Psoas muscle (tissue), 8 donors: Measurements from ENCODE around the gene RAB3IL1. TPM values are rescaled to one million over a fixed set of nuclear protein-coding genes. Genes with fewer than 3 reads are reported as not detected.

ENCODE experiments used
- ATAC-seq, 4 donors: fragments of 200-7000 bp; cut with Tn5 transposase; one replicate each; pipeline ENCODE4 v1.9.1; 2020; ENCODE audit warnings: moderate library complexity in 3 of 4, mild to moderate bottlenecking in 2 of 4
- DNase-seq, 2 donors: peaks; one replicate each; pipeline ENCODE4 v3.0.0-alpha.2; 2020
- H3K27ac ChIP-seq: fragments of 200-600 bp; one replicate; pipeline ENCODE4 v1.8.0; 2022
- H3K27me3 ChIP-seq, 3 donors: fragments of 200-600 bp in 1 of 3; one replicate each; pipeline versions ENCODE4 v1.6.1 to v1.8.0; 2013 to 2022; ENCODE audit warnings: low read length in 2 of 3, mild to moderate bottlenecking in 2 of 3, moderate library complexity in 1 of 3; ENCODE audit not compliant: insufficient read depth in 3 of 3
- H3K36me3 ChIP-seq, 2 donors: fragments of 200-600 bp in 1 of 2; one replicate each; pipeline versions ENCODE4 v1.6.1 to v1.8.0; 2013 to 2022; ENCODE audit warnings: low read depth in 1 of 2, mild to moderate bottlenecking in 1 of 2, moderate library complexity in 1 of 2; ENCODE audit not compliant: insufficient read depth in 1 of 2
- H3K4me1 ChIP-seq: fragments of 200-600 bp; one replicate; pipeline ENCODE4 v1.8.0; 2022
- H3K4me3 ChIP-seq: fragments of 200-600 bp; one replicate; pipeline ENCODE4 v1.8.0; 2022; ENCODE audit warnings: mild to moderate bottlenecking
- H3K9me3 ChIP-seq: fragments of 200-600 bp; one replicate; pipeline ENCODE4 v1.8.0; 2022
- WGBS, 3 donors: extraction: QIAGEN DNeasy Blood & Tissue Kit; methylation state at CpG; one replicate each; pipeline versions ENCODE4 v1.1.6 to v1.1.7; 2013; 5-methylcytosine and 5-hydroxymethylcytosine counted together
- intact Hi-C, 2 donors: fragments of 100-400 bp; cut with DNase I; formaldehyde crosslinking; loops; one replicate each; pipeline versions ENCODE4 v1.11.0 to v1.14.2; 2022
- polyA plus RNA-seq, 3 donors: library from polyadenylated mRNA; stranded (reverse); fragments of 200-250 nt; gene quantifications; one replicate each; pipeline ENCODE4 v1.2.3, GENCODE V29; 2013
- total RNA-seq, 4 donors: library from RNA; stranded (reverse); fragmentation: NEBNext Ultra II Directional in 2 of 4; extraction: Animal tissue kit (Norgen Biotek cat#: 25700) in 2 of 4; gene quantifications; one replicate each; pipeline versions ENCODE4 v1.2.1 to v1.2.4, GENCODE V29; 2021 to 2023
- TF ChIP-seq, protein P1 (sequence below): fragments of 200-600 bp; IDR thresholded peaks from one replicate; pipeline ENCODE4 v1.8.0; 2022; ENCODE audit warnings: antibody characterized with exemption
- donor health status: healthy with polysubstance abuse.
- donor health status: DM: no; HTN: no; CAD: no; lungs with moderate emphysema.
- donor health status: Bipolar disorder and iron deficiency.
- donor health status: healthy.
- donor health status: DM: yes; HTN: yes; CAD: no.
- donor health status: DM: no; HTN: no; CAD: no.
- donor health status: DM: no; HTN: no; CAD: no.
- donor health status: DM: yes; HTN: yes; CAD: no.

RAB3IL1 gene
- total and polyA plus RNA-seq, 7 donors = 1.7 to 5.9 (median 4.9) TPM

DNA sequence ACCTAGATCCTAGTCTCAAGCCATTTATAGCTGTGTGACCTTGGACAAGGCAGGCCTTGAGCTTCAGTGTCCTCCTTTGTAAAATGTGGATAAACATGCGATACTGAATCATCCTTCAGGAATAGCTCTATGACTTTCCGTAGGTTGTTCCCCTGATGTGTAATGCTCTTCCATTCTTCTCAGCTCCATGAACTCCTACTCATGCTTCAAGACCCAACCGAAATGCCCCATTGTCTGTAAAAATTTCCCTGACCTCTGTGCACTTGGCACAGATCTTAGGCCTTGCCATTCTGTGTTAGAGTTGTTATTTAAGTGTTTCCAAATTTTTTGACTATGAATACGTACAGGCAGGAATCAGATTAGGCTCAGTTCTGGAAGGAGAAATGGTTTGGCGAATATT lies 29.5 kb upstream of the RAB3IL1 start:
- no peak overlapping the region for H3K4me3 ChIP-seq
- H3K27ac ChIP-seq = no peak overlapping the region
- TF ChIP-seq, protein P1, sequence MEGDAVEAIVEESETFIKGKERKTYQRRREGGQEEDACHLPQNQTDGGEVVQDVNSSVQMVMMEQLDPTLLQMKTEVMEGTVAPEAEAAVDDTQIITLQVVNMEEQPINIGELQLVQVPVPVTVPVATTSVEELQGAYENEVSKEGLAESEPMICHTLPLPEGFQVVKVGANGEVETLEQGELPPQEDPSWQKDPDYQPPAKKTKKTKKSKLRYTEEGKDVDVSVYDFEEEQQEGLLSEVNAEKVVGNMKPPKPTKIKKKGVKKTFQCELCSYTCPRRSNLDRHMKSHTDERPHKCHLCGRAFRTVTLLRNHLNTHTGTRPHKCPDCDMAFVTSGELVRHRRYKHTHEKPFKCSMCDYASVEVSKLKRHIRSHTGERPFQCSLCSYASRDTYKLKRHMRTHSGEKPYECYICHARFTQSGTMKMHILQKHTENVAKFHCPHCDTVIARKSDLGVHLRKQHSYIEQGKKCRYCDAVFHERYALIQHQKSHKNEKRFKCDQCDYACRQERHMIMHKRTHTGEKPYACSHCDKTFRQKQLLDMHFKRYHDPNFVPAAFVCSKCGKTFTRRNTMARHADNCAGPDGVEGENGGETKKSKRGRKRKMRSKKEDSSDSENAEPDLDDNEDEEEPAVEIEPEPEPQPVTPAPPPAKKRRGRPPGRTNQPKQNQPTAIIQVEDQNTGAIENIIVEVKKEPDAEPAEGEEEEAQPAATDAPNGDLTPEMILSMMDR = no peak
- no peak for DNase-seq
- 91 to 96% (median 93%) methylated on average over 5 of the region's 5 CpGs for WGBS, 3 donors
- H3K27me3 ChIP-seq = no peaks in the 10 kb centered on the region
- intact Hi-C loops = loop anchor here (1.0 to 2.0 kb wide), 5 partner anchors 48 to 150 kb away; no protein-coding TSS in a partner anchor
- H3K4me1 ChIP-seq = no peaks in the 10 kb centered on the region
- H3K9me3 ChIP-seq = no peaks in the 10 kb centered on the region
- no peaks in the 10 kb centered on the region for H3K36me3 ChIP-seq
- ATAC-seq = no peak

DNA sequence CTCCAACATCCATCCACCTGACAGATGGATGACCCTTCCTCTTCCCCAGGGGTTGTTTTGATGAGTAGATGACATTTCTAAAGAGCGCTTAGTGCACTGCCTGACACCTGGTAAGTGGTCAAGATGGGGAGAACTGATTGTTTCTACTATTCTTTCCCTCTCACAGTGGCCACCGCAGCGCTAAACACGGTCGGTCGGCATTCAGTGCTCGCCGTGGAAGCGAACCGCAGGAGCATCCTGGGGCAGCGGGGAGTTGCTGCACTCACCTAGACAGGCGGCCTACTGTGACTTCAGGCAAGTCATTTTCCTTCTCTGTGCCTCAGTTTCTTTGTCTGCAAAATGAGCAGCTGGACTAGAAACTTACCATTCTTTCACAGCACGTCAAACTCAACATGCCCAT lies 27.8 kb upstream of the RAB3IL1 start:
- Histone ChIP-seq H3K4me3 (no peak overlapping the region), H3K36me3 (no peaks in the 10 kb centered on the region), H3K4me1 (no peaks in the 10 kb centered on the region), H3K27ac (no peak overlapping the region), H3K9me3 (no peaks in the 10 kb centered on the region), H3K27me3 (no peaks in the 10 kb centered on the region)
- WGBS, 3 donors = 90 to 92% (median 92%) methylated on average over 13 of the region's 13 CpGs
- ATAC-seq (no peak), DNase-seq (no peak)
- intact Hi-C loops = no loop called here
- TF ChIP-seq, protein P1 = no peak

DNA sequence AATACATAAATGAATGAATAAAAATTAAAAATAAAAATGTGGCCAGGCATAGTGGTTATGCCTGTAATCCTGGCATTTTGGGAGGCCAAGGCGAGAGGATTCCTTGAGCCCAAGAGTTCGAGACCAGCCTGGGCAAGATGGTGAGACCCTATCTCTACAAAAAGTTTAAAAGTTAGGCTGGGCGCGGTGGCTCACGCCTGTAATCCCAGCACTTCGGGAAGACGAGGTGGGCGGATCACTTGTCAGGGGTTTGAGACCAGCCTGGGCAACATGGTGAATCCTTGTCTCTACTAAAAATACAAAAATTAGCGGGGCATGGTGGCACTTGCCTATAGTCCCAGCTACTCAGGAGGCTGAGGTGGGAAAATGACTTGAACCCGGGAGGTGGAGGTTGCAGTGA lies 23.1 kb upstream of the RAB3IL1 start:
- WGBS, 3 donors = 85 to 95% (median 92%) methylated on average over 10 of the region's 10 CpGs
- no peak for ATAC-seq
- no peak for DNase-seq
- Histone ChIP-seq H3K4me3 (no peak overlapping the region), H3K4me1 (no peaks in the 10 kb centered on the region), H3K36me3 (no peaks in the 10 kb centered on the region), H3K27ac (no peak overlapping the region), H3K27me3 (peaks cover 0 to 2% (median 0%) of the 10 kb centered on the region in 3 donors), H3K9me3 (peaks cover 10% of the 10 kb centered on the region)
- TF ChIP-seq, protein P1 = no peak
- intact Hi-C loops = no loop called here

DNA sequence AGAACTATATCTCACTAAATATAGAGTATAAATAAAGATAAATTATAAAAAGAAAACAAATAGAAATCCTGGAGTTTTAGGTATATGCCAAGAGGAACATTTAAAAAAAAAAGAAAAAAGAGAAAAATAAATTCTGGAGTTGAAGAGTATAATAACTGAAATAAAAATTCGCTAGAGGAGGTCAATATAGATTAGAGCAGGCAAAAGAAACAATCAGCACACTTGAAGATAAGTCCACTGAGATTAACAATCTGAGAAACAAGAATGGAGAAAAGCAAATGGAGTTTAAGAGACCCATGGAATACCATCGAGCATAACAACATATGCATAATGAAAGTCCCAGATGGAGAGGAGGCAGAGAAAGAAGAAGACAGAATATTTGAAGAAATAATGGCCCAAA lies 18.5 kb upstream of the RAB3IL1 start:
- ATAC-seq (no peak), DNase-seq (no peak)
- WGBS, 3 donors = 82 to 95% (median 92%) methylated on average over 2 of the region's 2 CpGs
- intact Hi-C loops = no loop called here
- Histone ChIP-seq H3K27ac (no peak overlapping the region), H3K4me1 (no peaks in the 10 kb centered on the region), H3K36me3 (no peaks in the 10 kb centered on the region), H3K27me3 (peaks cover 0 to 2% (median 0%) of the 10 kb centered on the region in 3 donors), H3K4me3 (no peak overlapping the region), H3K9me3 (peaks cover 10% of the 10 kb centered on the region)
- TF ChIP-seq, protein P1 = no peak

DNA sequence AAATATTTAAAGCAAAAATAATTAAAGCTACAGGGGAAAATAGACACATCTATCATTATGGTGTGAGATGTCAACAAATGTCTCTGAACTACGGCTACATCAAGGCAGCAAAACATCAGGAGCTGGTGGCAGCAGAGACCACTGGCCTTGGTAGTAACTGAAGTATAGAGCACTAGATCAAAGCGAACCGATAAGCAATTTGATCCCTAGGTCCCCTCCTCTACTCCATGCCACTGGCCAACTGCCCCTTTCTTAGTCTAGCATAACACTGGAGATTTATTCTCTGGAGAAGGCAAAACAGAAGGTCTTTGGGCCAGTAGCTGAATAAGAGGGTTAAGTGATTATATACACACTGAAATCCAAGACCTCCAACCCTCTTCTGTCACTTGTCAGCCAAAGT lies 13.6 kb upstream of the RAB3IL1 start:
- TF ChIP-seq, protein P1 = no peak
- intact Hi-C loops = no loop called here
- ATAC-seq (no peak), DNase-seq (no peak)
- Histone ChIP-seq H3K27ac (no peak overlapping the region), H3K9me3 (peaks cover 5% of the 10 kb centered on the region), H3K4me3 (no peak overlapping the region), H3K4me1 (no peaks in the 10 kb centered on the region), H3K27me3 (no peaks in the 10 kb centered on the region), H3K36me3 (no peaks in the 10 kb centered on the region)
- WGBS, 3 donors = 67 to 71% (median 67%) methylated on average over 3 of the region's 3 CpGs
